Measurements from ENCODE around the gene KCTD13. TPM values are rescaled to one million over a fixed set of nuclear protein-coding genes. Genes with fewer than 3 reads are reported as not detected.

KCTD13 gene
- total RNA-seq, 1 donor from 2014 or later, result 38.2 TPM

DNA sequence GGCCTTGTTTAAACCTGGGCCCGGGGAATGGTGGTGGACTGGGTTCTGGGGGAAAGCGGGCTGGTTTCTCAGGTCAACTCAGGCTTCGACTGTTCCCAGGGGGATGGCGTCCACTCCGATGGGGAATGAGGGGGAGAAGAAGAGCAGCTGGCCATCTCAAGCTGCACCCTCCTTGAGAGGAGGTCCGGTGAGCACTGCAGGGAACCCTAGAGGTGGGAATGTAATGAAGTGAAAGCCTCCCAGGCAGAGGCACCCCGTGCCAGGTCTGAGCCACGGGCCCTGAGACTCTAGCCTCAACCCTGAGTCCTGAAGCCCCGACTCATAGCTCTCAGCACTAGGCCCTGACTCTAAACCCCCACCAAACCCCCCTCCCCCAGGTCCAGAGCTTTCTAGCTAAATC, 61.8 kb downstream of the KCTD13 start:
- Histone ChIP-seq H3K36me3 (ENCODE audit: control insufficient read depth, insufficient read depth, low read length) (no peaks in the 10 kb centered on the region), H3K27me3 (ENCODE audit: control insufficient read depth, insufficient read depth, low read length) (no peaks in the 10 kb centered on the region), H3K4me3 (ENCODE audit: low read depth, low read length) (no peak overlapping the region)
- no peak for DNase-seq (ENCODE audit: low read depth)
- TF ChIP-seq, protein P1, sequence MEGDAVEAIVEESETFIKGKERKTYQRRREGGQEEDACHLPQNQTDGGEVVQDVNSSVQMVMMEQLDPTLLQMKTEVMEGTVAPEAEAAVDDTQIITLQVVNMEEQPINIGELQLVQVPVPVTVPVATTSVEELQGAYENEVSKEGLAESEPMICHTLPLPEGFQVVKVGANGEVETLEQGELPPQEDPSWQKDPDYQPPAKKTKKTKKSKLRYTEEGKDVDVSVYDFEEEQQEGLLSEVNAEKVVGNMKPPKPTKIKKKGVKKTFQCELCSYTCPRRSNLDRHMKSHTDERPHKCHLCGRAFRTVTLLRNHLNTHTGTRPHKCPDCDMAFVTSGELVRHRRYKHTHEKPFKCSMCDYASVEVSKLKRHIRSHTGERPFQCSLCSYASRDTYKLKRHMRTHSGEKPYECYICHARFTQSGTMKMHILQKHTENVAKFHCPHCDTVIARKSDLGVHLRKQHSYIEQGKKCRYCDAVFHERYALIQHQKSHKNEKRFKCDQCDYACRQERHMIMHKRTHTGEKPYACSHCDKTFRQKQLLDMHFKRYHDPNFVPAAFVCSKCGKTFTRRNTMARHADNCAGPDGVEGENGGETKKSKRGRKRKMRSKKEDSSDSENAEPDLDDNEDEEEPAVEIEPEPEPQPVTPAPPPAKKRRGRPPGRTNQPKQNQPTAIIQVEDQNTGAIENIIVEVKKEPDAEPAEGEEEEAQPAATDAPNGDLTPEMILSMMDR (IDR thresholded peaks at IDR 0.05; ENCODE audit: insufficient read depth, low read length, poor library complexity, severe bottlenecking), result no peak

DNA sequence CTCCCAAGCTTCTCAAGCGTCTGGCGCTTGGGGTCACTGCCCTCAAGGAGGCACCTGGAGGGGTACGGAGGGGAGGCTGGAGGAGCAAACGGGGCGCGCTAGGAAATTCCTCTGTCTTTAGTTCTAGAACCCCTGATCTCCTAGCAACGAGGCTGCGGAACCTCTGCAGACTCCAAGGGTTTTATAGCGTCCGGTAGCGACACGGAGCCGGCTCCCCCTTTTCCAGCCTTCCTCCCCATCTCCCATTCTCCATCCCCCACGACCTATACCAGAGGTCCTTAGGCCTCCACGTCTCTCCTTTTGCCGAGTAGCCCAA, 62.4 kb downstream of the KCTD13 start:
- no peak for DNase-seq (ENCODE audit: low read depth)

DNA sequence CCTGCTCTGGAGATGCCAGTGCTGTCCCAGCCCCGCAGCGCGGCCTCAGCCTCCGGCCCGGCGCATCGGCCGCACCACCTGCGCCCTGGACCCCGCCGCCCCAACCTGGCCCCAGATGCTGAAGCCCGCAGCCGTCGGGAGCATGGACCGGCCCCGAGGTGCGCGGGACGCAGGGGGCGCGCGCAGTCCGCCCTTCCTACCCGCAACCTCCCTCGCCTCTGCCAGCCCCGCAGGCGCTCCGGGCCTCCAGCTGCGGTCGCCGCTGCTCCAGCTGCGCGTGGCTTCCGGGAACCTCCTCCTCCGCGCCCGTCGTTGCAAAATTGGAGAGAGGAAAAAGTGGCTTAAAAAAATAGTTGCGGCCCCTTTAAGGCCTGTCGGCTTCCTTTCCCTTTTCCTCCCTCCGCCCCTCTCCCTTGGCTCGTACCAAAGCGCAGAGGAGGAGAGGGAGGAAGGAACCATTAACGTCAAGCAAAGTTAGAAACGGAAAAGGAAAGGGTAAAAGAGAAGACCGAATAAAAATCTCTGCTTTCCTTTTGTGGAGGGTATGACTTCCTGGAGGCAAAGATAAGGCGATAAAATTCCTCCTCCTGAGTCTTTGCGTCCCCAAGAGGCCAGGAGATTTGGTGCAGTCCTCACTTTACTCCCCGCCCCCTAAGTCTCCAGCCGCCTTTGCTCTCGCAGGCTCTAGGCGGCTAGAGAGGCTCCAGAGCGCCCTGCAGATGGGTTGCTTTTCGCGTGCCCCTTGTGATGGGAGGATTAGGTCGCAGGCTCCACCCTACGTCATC, 63.0 kb downstream of the KCTD13 start, which contains the start of gene CDIPT:
Gene CDIPT, minus strand, starts transcription at position 343 of the 785 bp plus-strand sequence. CDS start 369 bp downstream, outside the sequence.
- Histone ChIP-seq H3K4me3 (ENCODE audit: low read depth, low read length) (peak within 1 kb of the TSS; percentile 85), H3K27me3 (ENCODE audit: control insufficient read depth, insufficient read depth, low read length) (no peaks in the 10 kb centered on the region), H3K36me3 (ENCODE audit: control insufficient read depth, insufficient read depth, low read length) (no peaks in the 10 kb centered on the region)
- DNase-seq (ENCODE audit: low read depth), result peak; percentile 77
- TF ChIP-seq, protein P1 (IDR thresholded peaks at IDR 0.05; ENCODE audit: insufficient read depth, low read length, poor library complexity, severe bottlenecking), result peak; percentile 63

More for the DNA sequence above, 62.4 kb downstream of the KCTD13 start:
- TF ChIP-seq, protein P1 (IDR thresholded peaks at IDR 0.05; ENCODE audit: insufficient read depth, low read length, poor library complexity, severe bottlenecking), result no peak
- H3K4me3 ChIP-seq (ENCODE audit: low read depth, low read length), result peak overlapping the region; percentile 21
- no peaks in the 10 kb centered on the region for H3K27me3 ChIP-seq (ENCODE audit: control insufficient read depth, insufficient read depth, low read length)
- no peaks in the 10 kb centered on the region for H3K36me3 ChIP-seq (ENCODE audit: control insufficient read depth, insufficient read depth, low read length)

DNA sequence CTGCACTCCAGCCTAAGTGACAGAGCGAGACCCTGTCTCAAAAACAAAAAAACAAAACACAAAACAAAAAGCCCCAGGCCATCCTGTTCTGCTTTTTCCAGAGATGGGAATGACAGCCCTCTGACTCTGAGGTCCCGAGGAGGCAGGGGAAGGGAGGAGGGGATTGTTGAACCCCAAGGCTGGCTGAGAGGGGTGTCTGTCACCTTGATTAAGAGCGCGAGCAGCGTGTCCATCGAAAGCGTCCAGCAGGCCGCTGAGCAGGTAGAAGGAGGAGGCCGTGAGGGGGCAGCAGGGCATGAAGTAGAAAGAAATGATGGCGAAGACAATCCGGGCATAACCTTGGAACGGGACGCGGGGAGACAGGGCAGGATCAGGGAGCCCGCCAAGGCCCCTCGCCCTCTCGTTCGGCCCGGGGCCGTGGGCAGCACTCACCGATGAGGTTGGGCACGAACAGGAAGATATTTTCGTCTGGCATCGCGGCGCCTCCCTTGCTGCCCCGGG, 63.6 kb downstream of the KCTD13 start:
- no peak for DNase-seq (ENCODE audit: low read depth)
- no peaks in the 10 kb centered on the region for H3K36me3 ChIP-seq (ENCODE audit: control insufficient read depth, insufficient read depth, low read length)
- TF ChIP-seq, protein P1 (IDR thresholded peaks at IDR 0.05; ENCODE audit: insufficient read depth, low read length, poor library complexity, severe bottlenecking), result peak; percentile 34
- peak overlapping the region; percentile 85 for H3K4me3 ChIP-seq (ENCODE audit: low read depth, low read length)
- no peaks in the 10 kb centered on the region for H3K27me3 ChIP-seq (ENCODE audit: control insufficient read depth, insufficient read depth, low read length)

DNA sequence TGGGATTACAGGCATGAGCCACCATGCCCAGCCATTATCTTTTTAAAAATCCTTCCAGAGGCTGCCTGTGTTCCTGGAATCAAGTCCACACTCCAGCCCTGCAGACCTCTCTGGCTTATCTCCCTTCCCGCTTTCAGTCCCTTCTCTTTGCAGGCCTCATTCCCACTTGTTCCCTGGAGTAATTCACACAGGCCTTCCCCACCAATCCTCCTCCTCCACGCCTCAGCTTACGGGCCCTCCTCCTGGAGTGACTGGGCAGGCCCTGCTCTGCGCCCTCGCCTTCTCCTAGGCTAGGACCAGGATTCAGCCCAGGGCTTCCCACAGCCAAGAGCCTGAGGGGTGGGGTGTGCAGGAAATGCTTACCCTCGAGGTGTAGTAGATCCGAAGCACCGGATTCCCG, 65.8 kb downstream of the KCTD13 start:
- H3K36me3 ChIP-seq (ENCODE audit: control insufficient read depth, insufficient read depth, low read length), result no peaks in the 10 kb centered on the region
- no peak overlapping the region for H3K4me3 ChIP-seq (ENCODE audit: low read depth, low read length)
- no peaks in the 10 kb centered on the region for H3K27me3 ChIP-seq (ENCODE audit: control insufficient read depth, insufficient read depth, low read length)
- DNase-seq (ENCODE audit: low read depth), result no peak
- TF ChIP-seq, protein P1 (IDR thresholded peaks at IDR 0.05; ENCODE audit: insufficient read depth, low read length, poor library complexity, severe bottlenecking), result no peak
